ENCODE results near the gene PNPLA3. TPM values are rescaled to one million over a fixed set of nuclear protein-coding genes. Genes with fewer than 3 reads are reported as not detected.

The PNPLA3 gene
- total and polyA plus RNA-seq, 9 of the 15 experiments (the other 6 are each of a cell fraction or from before 2014, with no cell fraction given), result 0.20 to 0.48 (median 0.38) TPM; not detected in 6

GRCh38 chr22:43969021-43969878 is 45.6 kb downstream of the PNPLA3 start (continued):
- TF ChIP-seq ZMIZ1 (IDR thresholded peaks at IDR 0.05; ENCODE audit: low read depth in 2 of 2, low read length in 2 of 2), result peak in 1 of 2 experiments; percentile 62; a peak in 1 of 4 replicates
- no peak for TF ChIP-seq PTRF (tag; IDR thresholded peaks at IDR 0.05)
- TF ChIP-seq POLR3G (IDR thresholded peaks at IDR 0.05; ENCODE audit: extremely low read depth, insufficient read length, insufficient replicate concordance), result no peak
- TF ChIP-seq CC2D1A (IDR thresholded peaks at IDR 0.05), result peak; percentile 91
- TF ChIP-seq ARID1B (IDR thresholded peaks at IDR 0.05), result peak; percentile 99
- TF ChIP-seq NBN (IDR thresholded peaks at IDR 0.05; ENCODE audit: low read depth), result peak; percentile 85; the same call in 1 of the 2 replicates
- 0 out of 2 replicates have a peak, but pooled peaks have one; percentile 22 for TF ChIP-seq MBD2 (IDR thresholded peaks at IDR 0.05; ENCODE audit: borderline replicate concordance, low read depth)
- TF ChIP-seq MCM7 (IDR thresholded peaks at IDR 0.05), result no peak
- peak; percentile 60; the same call in 1 of the 2 replicates for TF ChIP-seq TOE1 (IDR thresholded peaks at IDR 0.05; ENCODE audit: borderline replicate concordance)
- TF ChIP-seq TOE1 (CRISPR knock-in tag; IDR thresholded peaks at IDR 0.05; ENCODE audit: borderline replicate concordance, low read depth), result no peak
- TF ChIP-seq ATF7 (IDR thresholded peaks at IDR 0.05), result no peak; the same call in 1 of the 2 replicates
- no peak for TF ChIP-seq FOSL1 (tag; conservative IDR thresholded peaks at IDR 0.05)
- no peak for TF ChIP-seq ZNF586 (CRISPR knock-in tag; conservative IDR thresholded peaks at IDR 0.05)
- TF ChIP-seq ETV6 (IDR thresholded peaks at IDR 0.05; ENCODE audit: borderline replicate concordance in 1 of 2, low read depth in 2 of 2, low read length in 1 of 2), result no peak
- TF ChIP-seq ETV6 (CRISPR knock-in tag; IDR thresholded peaks at IDR 0.05; ENCODE audit: borderline replicate concordance), result no peak
- TF ChIP-seq ETV1 (tag; conservative IDR thresholded peaks at IDR 0.05; ENCODE audit: low read depth), result no peak
- peak; percentile 28; the same call in 1 of the 2 replicates for TF ChIP-seq CREM (IDR thresholded peaks at IDR 0.05; ENCODE audit: low read depth)
- peak; percentile 32 for TF ChIP-seq BRD9 (IDR thresholded peaks at IDR 0.05; ENCODE audit: low read depth, partially characterized antibody)
- TF ChIP-seq ZNF668 (CRISPR knock-in tag; IDR thresholded peaks at IDR 0.05), result no peak

Data from K562 (cell line).